ENCODE data around the gene SPINK9.

DNA sequence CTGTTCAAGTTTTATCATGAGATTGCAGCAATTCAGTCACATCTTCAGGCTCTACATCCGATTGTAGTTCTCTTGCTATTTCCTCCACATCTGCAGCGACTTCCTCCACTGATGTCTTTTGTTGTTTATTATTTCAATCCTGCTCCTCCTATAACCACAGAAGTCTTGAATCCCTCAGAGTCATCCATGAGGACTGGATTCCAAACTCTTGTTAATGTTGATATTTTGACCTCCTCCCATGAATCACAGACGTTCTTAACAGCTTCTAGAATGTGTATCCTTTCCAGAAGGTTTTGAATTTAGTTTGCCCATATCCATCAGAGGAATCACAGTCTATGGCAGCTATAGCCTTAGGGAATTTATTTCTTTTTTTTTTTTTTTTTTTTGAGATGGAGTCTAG, 52.0 kb downstream of the SPINK9 start:
- TF ChIP-seq, protein P1, sequence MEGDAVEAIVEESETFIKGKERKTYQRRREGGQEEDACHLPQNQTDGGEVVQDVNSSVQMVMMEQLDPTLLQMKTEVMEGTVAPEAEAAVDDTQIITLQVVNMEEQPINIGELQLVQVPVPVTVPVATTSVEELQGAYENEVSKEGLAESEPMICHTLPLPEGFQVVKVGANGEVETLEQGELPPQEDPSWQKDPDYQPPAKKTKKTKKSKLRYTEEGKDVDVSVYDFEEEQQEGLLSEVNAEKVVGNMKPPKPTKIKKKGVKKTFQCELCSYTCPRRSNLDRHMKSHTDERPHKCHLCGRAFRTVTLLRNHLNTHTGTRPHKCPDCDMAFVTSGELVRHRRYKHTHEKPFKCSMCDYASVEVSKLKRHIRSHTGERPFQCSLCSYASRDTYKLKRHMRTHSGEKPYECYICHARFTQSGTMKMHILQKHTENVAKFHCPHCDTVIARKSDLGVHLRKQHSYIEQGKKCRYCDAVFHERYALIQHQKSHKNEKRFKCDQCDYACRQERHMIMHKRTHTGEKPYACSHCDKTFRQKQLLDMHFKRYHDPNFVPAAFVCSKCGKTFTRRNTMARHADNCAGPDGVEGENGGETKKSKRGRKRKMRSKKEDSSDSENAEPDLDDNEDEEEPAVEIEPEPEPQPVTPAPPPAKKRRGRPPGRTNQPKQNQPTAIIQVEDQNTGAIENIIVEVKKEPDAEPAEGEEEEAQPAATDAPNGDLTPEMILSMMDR (IDR thresholded peaks at IDR 0.05), result no peak
- TF ChIP-seq POLR2A (IDR thresholded peaks at IDR 0.05), result no peak
